ENCODE results near the gene NOXO1.
A peak's percentile ranks its signal among the peaks of the same experiment; 100 is the strongest.

NOXO1 gene

DNA sequence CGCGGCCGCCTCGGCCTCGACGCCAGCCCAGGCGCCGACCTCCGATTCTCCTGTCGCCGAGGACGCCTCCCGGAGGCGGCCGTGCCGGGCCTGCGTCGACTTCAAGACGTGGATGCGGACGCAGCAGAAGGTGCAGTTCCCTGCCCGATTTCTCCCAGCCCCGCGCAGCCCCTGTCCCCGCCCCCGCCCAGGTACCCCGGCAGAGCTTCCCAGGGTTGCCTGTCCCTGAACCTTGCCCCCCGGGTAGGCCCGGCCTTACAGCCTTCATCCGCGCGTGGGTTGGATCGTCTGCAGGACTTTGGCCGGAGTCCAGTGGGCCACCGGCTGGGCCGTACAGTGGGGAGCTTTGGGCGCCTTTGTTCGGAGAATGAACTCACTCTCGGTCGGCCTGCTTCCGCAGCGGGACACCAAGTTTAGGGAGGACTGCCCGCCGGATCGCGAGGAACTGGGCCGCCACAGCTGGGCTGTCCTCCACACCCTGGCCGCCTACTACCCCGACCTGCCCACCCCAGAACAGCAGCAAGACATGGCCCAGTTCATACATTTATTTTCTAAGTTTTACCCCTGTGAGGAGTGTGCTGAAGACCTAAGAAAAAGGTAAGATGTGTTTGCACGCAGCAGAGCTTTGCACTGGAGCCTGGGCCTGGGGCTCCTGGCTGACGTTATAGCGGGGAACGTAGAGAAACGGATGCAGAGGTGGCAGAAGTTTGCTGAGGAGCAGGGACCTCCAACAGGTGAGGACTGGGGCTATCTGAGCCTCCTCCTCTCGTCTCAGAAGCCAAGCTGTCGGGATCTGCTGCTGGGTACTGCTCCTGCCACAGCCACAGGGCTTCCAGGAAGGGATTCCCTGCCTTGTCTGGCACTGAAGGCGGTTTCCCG lies 3.3 kb upstream of the NOXO1 start:
- TF ChIP-seq POLR2A (IDR thresholded peaks at IDR 0.05; ENCODE audit: low read length) (peak; percentile 39), GATA1 (IDR thresholded peaks at IDR 0.05; ENCODE audit: low read depth, low read length) (no peak)
- DNase-seq: no peak

DNA sequence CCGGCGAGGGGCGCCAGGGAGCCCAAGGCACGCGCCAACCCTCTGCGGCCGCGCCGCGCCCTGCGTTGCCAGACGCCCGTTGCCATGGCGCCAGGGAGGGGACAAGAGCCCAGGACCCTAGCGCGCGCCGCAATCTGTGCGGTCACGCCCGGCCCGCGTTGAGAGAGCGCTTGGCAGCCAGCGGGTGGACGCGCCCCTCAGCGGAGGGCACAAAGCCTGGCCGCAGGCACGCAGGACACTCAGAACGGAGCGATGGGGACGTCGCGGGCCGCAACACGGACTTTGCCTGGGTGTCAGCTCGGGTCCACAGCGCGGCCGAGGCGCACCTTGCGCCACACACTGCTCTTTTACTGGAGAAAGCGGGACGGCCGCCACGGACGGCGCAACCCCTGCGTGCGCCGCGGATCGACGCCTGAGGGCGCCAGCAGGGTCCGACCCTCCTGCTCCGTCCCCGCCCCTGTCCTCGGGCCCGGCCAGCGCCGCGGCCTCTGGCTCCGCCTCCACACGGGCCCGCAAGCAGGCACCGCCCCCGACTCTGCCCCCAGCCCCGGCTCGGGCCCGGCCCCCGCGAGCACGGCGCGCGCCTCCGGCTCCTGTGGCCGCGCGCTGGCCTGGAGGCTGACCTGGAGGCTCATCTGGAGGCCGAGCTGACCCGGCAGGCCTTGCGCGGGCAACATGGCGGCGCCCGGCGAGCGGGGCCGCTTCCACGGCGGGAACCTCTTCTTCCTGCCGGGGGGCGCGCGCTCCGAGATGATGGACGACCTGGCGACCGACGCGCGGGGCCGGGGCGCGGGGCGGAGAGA lies 2.5 kb upstream of the NOXO1 start, which contains the start of gene GFER:
TSS of gene GFER (plus strand) at position 650 of the 803 bp plus-strand sequence. CDS start at position 676, 26 bp downstream.
- DNase-seq: peak; percentile 93 to 95

DNA sequence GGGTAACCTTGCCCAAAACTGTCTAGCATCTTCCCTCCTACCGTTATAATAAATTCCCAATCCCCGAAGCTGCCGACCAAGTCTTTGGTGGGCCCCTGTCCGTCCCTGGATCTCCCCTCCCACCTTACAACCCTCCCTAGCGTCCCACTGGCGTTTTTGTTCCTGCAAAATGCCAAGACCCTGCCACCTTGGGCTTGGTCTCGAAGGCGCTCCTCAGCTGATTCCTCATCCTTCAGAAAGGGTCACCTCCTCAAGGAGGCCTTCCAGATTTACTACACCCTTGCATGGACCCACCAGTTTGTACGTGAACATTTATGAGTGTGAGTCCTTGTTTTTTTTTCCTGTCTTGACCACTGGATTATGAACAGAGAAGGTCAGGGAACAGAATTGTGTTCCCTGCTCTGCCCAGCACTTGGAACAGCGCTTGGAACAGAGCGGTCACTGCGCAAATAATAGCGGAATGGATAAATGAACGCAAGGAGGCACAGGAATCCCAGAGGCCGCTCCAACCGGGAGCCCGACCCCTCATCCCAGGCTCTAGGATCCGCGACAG lies 1.8 kb upstream of the NOXO1 start:
- TF ChIP-seq GATA1 (IDR thresholded peaks at IDR 0.05; ENCODE audit: low read depth, low read length) (no peak), POLR2A (IDR thresholded peaks at IDR 0.05; ENCODE audit: low read length) (no peak)
- DNase-seq: no peak

More for the DNA sequence above, 2.5 kb upstream of the NOXO1 start, which contains the start of gene GFER:
- TF ChIP-seq POLR2A (IDR thresholded peaks at IDR 0.05; ENCODE audit: low read length): peak; percentile 72
- no peak for TF ChIP-seq GATA1 (IDR thresholded peaks at IDR 0.05; ENCODE audit: low read depth, low read length)

DNA sequence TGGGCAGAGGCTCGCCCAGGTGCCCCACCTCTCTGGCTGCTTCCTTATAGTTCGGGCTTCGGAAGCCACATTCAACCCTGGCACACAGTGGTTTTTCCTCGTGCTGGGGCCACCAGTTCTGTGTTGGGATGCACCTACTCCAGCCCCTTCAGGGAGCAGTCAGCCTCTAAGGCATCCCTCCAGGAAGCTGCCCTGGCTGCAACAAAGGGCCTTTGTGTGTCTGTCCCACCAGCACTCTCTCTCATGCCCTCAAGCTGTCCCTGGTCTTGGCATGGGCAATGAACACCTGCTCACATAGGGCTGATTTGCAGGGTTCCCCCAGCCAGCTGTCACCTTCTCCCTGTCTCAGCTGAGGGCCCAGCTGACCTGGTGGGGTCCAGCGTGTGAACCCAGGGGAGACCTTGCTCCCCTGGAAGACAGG lies 754 bp upstream of the NOXO1 start:
- no peak for DNase-seq
- TF ChIP-seq POLR2A (IDR thresholded peaks at IDR 0.05; ENCODE audit: low read length) (no peak), GATA1 (IDR thresholded peaks at IDR 0.05; ENCODE audit: low read depth, low read length) (no peak)

DNA sequence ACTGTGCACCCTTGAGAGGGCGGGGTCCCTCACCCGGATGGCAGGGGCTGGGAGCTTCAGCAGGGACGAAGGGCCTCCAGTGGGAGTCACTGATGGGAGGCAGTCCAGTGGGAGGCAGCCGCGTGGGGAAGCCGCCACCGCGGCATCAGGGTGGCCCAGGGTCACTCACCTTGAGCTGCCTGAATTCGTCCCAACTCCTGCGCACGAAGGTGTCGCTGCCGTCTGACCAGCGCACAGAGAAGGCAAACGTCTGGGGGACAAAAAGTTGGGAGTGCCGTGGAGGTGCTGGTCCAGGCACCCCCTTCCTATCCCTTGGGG lies 540 bp downstream of the NOXO1 start:
- DNase-seq: no peak

DNA sequence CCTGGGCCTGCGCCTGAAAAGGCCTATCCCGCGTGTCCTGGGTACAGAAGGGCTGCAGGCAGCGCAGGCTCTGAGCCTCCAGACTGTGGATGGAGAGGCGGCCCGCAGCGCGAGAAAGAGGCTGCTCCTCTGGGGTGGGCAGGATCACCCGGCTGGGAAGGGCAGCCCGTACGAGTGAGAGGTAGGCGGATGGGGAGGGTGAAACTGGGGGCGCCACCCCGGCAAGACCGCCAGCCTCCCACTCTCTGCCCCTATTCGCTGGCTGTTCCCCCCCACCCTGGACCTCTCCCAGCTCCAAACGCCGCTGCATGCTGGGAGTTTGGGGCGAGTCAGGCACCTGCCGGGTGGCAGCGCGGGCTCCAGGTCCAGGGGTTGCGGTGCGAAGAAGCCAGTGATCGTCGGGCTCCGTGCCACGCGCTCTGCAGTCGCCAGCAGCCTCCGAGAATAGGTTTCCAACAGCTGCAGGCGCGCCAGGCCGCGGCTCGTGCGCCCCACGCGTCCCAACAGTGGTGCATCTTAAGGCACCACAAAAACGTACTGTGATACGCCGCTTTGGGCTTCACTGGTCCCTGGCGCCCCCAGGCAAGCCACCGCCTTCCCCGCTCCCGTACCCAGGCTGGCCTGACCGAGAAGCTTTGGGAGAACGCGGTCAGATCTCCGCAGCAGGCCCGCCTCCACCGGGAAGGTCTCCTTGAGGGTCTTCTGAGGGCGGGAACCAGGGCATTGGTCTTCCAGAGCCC lies 1.1 kb downstream of the NOXO1 start:
- DNase-seq: no peak
- TF ChIP-seq GATA1 (IDR thresholded peaks at IDR 0.05; ENCODE audit: low read depth, low read length) (no peak), POLR2A (IDR thresholded peaks at IDR 0.05; ENCODE audit: low read length) (no peak)

More for the DNA sequence above, 540 bp downstream of the NOXO1 start:
- TF ChIP-seq GATA1 (IDR thresholded peaks at IDR 0.05; ENCODE audit: low read depth, low read length) (no peak), POLR2A (IDR thresholded peaks at IDR 0.05; ENCODE audit: low read length) (no peak)

DNA sequence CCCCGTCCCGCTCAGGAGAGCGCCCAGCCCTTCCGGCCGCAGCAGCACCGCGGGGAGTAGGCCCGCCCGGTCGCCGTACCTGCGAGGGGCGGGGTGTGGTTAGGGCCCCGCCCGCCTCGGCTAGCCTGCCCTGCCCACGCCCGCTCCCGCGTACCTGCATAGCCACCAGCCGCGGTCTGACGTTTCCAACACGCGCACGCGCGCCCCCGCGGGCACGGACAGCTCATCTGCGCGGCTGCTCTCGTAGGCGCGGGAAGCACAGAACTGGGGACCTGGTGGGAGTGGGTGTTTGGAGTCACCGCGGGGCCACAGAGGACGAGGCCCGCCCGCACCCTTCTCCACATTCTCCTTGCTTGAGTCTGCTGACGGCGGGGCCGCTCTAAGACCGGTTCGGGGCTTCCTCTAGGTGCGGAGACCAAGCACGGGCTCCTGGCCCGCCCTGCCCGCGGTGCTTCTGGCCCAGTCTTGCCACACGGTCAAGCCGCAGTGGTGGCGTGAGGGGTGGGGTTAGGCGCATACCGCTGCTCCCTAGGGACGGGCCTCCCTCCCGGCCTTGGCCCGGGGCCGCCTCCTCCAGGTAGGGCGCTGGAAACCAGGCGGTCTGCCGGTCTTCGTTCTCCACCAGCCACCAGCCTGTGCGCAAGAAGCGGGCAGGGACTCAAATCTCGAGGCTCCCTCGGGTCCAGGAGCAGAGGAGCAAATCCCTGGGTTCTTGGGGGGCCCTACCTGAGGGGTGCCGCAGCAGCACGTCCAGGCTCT lies 1.8 kb downstream of the NOXO1 start:
- DNase-seq: no peak
- TF ChIP-seq POLR2A (IDR thresholded peaks at IDR 0.05; ENCODE audit: low read length) (no peak), GATA1 (IDR thresholded peaks at IDR 0.05; ENCODE audit: low read depth, low read length) (no peak)

DNA sequence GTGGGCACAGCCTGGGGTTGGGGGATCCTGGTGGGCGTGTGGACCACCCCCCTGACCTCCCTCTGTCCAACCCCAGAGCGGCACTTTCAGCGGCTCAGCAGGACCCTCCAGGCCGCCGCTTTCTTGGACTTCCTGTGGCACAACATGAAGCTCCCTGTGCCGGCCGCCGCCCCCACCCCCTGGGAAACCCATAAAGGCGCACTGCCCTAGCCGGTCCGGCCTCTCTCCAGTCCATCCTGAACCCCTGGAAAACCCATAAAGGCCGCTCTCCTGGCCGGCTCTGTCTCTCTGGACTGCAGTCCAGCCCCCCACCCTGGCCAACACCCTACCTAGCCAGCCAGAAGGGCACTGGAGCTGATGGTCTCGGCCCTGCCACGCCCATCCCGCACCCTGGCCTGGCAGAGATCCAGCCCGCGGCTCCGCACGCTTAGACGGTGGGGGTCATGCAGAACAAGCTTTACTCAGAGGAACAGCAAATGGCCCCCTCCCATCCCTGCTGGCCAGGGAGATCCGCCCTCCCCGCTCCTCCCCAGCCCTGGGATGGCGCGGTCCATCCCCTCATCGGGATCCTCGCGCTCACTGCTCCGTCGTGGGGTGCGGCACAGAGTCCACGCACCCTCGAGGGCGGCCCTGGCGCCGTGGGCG lies 2.7 kb downstream of the NOXO1 start:
- no peak for DNase-seq
- TF ChIP-seq POLR2A (IDR thresholded peaks at IDR 0.05; ENCODE audit: low read length) (no peak), GATA1 (IDR thresholded peaks at IDR 0.05; ENCODE audit: low read depth, low read length) (no peak)

DNA sequence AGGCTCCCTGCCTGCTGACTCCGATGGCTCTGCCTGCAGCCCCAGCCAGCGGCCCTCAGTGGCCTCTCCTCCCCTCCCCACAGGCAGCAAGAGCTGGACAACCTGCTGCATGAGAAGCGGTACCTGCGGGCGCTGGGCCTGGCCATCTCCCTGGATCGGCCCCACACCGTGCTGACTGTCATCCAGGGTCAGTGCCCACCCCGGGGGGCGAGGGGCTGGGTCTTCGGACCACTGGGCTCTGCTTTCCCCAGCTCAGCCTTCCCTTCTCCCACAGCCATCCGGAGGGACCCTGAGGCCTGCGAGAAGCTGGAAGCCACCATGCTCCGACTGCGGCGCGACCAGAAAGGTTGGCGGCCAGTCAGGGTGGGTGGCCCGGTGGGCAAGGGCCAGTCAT lies 3.4 kb downstream of the NOXO1 start:
- TF ChIP-seq GATA1 (IDR thresholded peaks at IDR 0.05; ENCODE audit: low read depth, low read length) (no peak), POLR2A (IDR thresholded peaks at IDR 0.05; ENCODE audit: low read length) (no peak)
- no peak for DNase-seq

DNA sequence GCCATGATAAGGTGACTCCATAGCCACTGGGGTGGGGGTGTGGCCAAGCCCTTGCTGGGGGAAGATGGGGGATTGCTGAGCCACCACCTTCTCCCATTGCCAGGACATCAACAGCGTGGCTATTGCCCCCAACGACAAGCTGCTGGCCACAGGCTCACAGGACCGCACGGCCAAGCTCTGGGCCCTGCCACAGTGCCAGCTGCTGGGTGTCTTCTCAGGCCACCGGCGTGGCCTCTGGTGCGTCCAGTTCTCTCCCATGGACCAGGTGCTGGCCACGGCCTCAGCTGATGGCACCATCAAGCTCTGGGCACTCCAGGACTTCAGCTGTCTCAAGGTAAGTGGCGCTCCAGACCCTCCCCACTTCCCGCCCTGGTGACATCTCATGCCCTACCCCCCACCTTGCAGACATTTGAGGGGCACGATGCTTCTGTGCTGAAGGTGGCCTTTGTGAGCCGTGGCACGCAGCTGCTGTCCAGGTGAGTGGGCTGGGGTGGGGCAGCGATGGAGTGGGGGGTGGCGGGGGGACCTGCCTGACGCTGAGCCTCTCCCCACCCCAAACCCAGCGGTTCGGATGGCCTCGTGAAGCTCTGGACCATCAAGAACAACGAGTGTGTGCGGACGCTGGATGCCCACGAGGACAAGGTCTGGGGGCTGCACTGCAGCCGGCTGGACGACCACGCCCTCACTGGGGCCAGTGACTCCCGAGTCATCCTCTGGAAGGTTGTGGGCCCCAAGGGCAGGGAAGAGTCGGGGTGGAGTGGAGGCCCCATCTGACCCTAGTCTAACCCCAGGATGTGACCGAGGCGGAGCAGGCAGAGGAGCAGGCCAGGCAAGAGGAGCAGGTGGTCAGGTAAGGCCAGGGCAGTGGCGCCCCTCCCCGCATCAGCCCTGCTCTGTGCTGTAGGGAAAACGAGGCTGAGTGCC lies 4.1 kb downstream of the NOXO1 start:
- TF ChIP-seq POLR2A (IDR thresholded peaks at IDR 0.05; ENCODE audit: low read length) (no peak), GATA1 (IDR thresholded peaks at IDR 0.05; ENCODE audit: low read depth, low read length) (no peak)
- DNase-seq: no peak

DNA sequence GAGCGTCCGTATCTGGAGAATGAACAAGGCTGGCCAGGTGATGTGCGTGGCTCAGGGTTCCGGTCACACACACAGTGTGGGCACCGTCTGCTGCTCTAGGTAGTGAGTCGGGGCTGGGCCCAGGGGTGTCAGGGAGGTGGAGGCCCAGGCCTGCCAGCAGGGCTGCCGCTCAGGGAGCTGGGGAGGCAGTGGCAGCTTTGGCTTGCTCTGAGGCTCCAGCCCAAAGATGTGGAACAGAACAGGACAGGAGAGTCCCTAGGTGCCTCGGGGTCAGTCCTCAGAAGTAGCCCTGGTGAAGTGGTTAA lies 5.1 kb downstream of the NOXO1 start:
- TF ChIP-seq POLR2A (IDR thresholded peaks at IDR 0.05; ENCODE audit: low read length): no peak
- TF ChIP-seq GATA1 (IDR thresholded peaks at IDR 0.05; ENCODE audit: low read depth, low read length): no peak
- DNase-seq: no peak
